ENCODE data around the gene OSBPL2.

OSBPL2 gene

GRCh38 chr20:62222972-62223371 lies 15.3 kb upstream of the OSBPL2 start:
- DNase-seq = no peak

GRCh38 chr20:62223571-62223970 lies 14.8 kb upstream of the OSBPL2 start:
- DNase-seq = no peak

- no peak for DNase-seq
These were observed 14.0 kb upstream of the OSBPL2 start for GRCh38 chr20:62224113-62224855.

- no peak for DNase-seq
These were observed 13.3 kb upstream of the OSBPL2 start for GRCh38 chr20:62225026-62225425.

- no peak for DNase-seq
These were observed 12.3 kb upstream of the OSBPL2 start for GRCh38 chr20:62225820-62226635.

GRCh38 chr20:62226707-62227590 lies 11.4 kb upstream of the OSBPL2 start:
- DNase-seq = no peak

- no peak for DNase-seq
These were observed 10.7 kb upstream of the OSBPL2 start for GRCh38 chr20:62227591-62227976.

GRCh38 chr20:62227977-62228958 lies 10.1 kb upstream of the OSBPL2 start:
- no peak for DNase-seq

- DNase-seq = no peak
These were observed 9.3 kb upstream of the OSBPL2 start for GRCh38 chr20:62228982-62229545.

GRCh38 chr20:62229667-62230066 lies 8.7 kb upstream of the OSBPL2 start:
- no peak for DNase-seq

- DNase-seq = no peak
These were observed 8.0 kb upstream of the OSBPL2 start for GRCh38 chr20:62230276-62230675.

- no peak for DNase-seq
These were observed 7.6 kb upstream of the OSBPL2 start for GRCh38 chr20:62230696-62231095.

GRCh38 chr20:62231292-62231691 lies 7.0 kb upstream of the OSBPL2 start:
- no peak for DNase-seq

GRCh38 chr20:62232194-62232593 lies 6.1 kb upstream of the OSBPL2 start:
- DNase-seq = no peak

- DNase-seq = no peak
These were observed 5.3 kb upstream of the OSBPL2 start for GRCh38 chr20:62232770-62233645.

- DNase-seq = peak; percentile 46
These were observed 4.6 kb upstream of the OSBPL2 start for GRCh38 chr20:62233684-62234083.

GRCh38 chr20:62234339-62234738 lies 4.0 kb upstream of the OSBPL2 start:
- DNase-seq = peak; percentile 58

GRCh38 chr20:62235001-62235776 lies 3.1 kb upstream of the OSBPL2 start:
- DNase-seq = peak; percentile 91

- no peak for DNase-seq
These were observed 2.6 kb upstream of the OSBPL2 start for GRCh38 chr20:62235777-62236157.

- DNase-seq = no peak
These were observed 2.1 kb upstream of the OSBPL2 start for GRCh38 chr20:62236200-62236599.
